Karpas-422 (cell line): ENCODE data around the gene LRP10. TPM values are rescaled to one million over a fixed set of nuclear protein-coding genes. Genes with fewer than 3 reads are reported as not detected.

Source experiments
- DNase-seq: peaks from one replicate; pipeline ENCODE4 v3.0.0-alpha.2; 2015
- H2AFZ ChIP-seq: fragments of 200-600 bp; sonication (generic); 2 replicates; pipeline ENCODE4 v1.6.1; 2014; ENCODE audit warnings: antibody characterized with exemption, low read length, mixed read lengths
- H3K27ac ChIP-seq: fragments of 200-600 bp; sonication (generic); 2 replicates; pipeline ENCODE4 v1.5.1; 2014; ENCODE audit warnings: mild to moderate bottlenecking, low read length, moderate library complexity
- H3K27me3 ChIP-seq: fragments of 200-600 bp; sonication (generic); 2 replicates; pipeline ENCODE4 v1.6.1; 2014; ENCODE audit warnings: low read length, mixed read lengths
- H3K36me3 ChIP-seq: fragments of 200-600 bp; sonication (generic); 2 replicates; pipeline ENCODE4 v1.6.1; 2014; ENCODE audit warnings: low read length, mixed read lengths; ENCODE audit not compliant: insufficient read depth
- H3K4me1 ChIP-seq: fragments of 200-600 bp; sonication (generic); 2 replicates; pipeline ENCODE4 v1.6.1; 2014; ENCODE audit warnings: mild to moderate bottlenecking, low read length, mixed read lengths
- H3K4me2 ChIP-seq: fragments of 200-600 bp; sonication (generic); 2 replicates; pipeline ENCODE4 v1.6.1; 2014; ENCODE audit warnings: low read length, low read depth, mild to moderate bottlenecking; ENCODE audit not compliant: poor library complexity, severe bottlenecking
- H3K4me3 ChIP-seq: fragments of 200-600 bp; sonication (generic); 2 replicates; pipeline ENCODE4 v1.5.1; 2014; ENCODE audit warnings: mild to moderate bottlenecking, antibody characterized with exemption, low read length, mixed read lengths
- H3K79me2 ChIP-seq: fragments of 200-600 bp; sonication (generic); 2 replicates; pipeline ENCODE4 v1.6.1; 2014; ENCODE audit warnings: mild to moderate bottlenecking, low read length, mixed read lengths
- H3K9ac ChIP-seq: fragments of 200-600 bp; sonication (generic); 2 replicates; pipeline ENCODE4 v1.6.0; 2014; ENCODE audit warnings: low read length
- H3K9me2 ChIP-seq: fragments of 200-600 bp; sonication (generic), shearing (Covaris generic); replicated peaks from 2 replicates; pipeline ENCODE4 v1.6.0; 2014; ENCODE audit warnings: mild to moderate bottlenecking, low read length, moderate library complexity; ENCODE audit not compliant: insufficient read depth
- H3K9me3 ChIP-seq: fragments of 300-700, 200-600 bp; sonication (generic); 2 replicates; pipeline ENCODE4 v1.6.1; 2014; ENCODE audit warnings: low read length, mixed read lengths
- H4K20me1 ChIP-seq: fragments of 200-600 bp; sonication (generic); 2 replicates; pipeline ENCODE4 v1.6.1; 2014; ENCODE audit warnings: mild to moderate bottlenecking, antibody characterized with exemption, low read length, low read depth; ENCODE audit not compliant: insufficient read depth
- total RNA-seq: library from RNA; depleted of rRNA; stranded (reverse); fragments of >200 nt; shearing (Covaris generic); gene quantifications from 2 replicates; pipeline ENCODE4 v1.2.3, GENCODE V29; 2014; ENCODE audit warnings: low replicate concordance

Gene LRP10
- total RNA-seq, 1 experiment from 2014 or later, result 43.1 TPM

- DNase-seq, result no peak
- Histone ChIP-seq H3K9me3 (no peaks in the 10 kb centered on the region), H3K4me3 (no peak overlapping the region), H3K4me1 (peaks cover 45% of the 10 kb centered on the region), H4K20me1 (peaks cover 15% of the 10 kb centered on the region; the same call in 1 of the 2 replicates), H3K27ac (no peak overlapping the region), H3K36me3 (peaks cover 5% of the 10 kb centered on the region; the same call in 1 of the 2 replicates), H2AFZ (no peak overlapping the region), H3K4me2 (no peak overlapping the region), H3K9me2 (no peaks in the 10 kb centered on the region), H3K79me2 (no peaks in the 10 kb centered on the region), H3K9ac (no peak overlapping the region), H3K27me3 (peaks cover 4% of the 10 kb centered on the region; the same call in 1 of the 2 replicates)
Observed at GRCh38 chr14:22882064-22882463, 10.5 kb downstream of the LRP10 start.

DNA sequence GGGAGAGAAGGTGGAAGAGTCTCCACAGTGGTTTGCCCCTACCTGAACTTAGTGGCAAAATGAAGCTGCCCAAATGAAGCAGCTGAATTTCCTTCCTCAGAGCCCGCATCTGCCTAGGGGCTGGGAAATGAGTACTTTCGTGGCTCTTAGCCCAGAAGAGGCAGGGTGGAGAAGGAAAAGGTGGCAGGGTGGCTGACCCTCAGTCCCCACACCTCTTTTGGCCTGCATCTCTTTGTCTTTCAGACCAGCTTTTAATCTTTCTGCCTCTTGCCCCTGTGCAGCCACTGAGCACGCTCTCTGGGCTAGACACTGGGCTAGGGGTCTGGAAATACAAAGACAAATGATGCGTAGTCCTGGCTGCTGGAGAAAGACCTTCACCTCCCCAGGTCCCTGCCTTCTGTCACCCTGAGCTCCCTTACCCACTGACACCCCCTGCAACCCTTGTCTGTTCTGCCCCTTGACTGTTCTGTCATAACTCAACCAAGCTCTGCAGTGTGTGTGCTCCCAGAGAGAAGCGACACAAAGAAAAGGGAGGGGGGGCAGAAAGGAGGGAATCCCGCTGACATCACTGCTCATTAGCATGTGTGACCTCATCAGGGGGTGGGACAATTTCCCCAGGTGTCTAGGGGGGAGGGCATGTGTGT, 11.1 kb downstream of the LRP10 start:
- H3K4me2 ChIP-seq, result no peak overlapping the region
- H3K4me3 ChIP-seq, result no peak overlapping the region
- no peaks in the 10 kb centered on the region for H3K79me2 ChIP-seq
- H3K27ac ChIP-seq, result no peak overlapping the region
- H3K9me2 ChIP-seq, result no peaks in the 10 kb centered on the region
- DNase-seq, result peak; percentile 79
- peaks cover 5% of the 10 kb centered on the region; the same call in 1 of the 2 replicates for H3K36me3 ChIP-seq
- H3K9ac ChIP-seq, result peak overlapping the region; percentile 10; the same call in 1 of the 2 replicates
- H4K20me1 ChIP-seq, result peaks cover 15% of the 10 kb centered on the region; the same call in 1 of the 2 replicates
- no peak overlapping the region for H2AFZ ChIP-seq
- no peaks in the 10 kb centered on the region for H3K9me3 ChIP-seq
- peaks cover 51% of the 10 kb centered on the region for H3K4me1 ChIP-seq
- H3K27me3 ChIP-seq, result peaks cover 4% of the 10 kb centered on the region; the same call in 1 of the 2 replicates

GRCh38 chr14:22883173-22883976, 11.8 kb downstream of the LRP10 start, which contains the start of gene REM2:
Gene REM2, plus strand, starts transcription at chr14:22883222. Its CDS starts 66 bp downstream, at chr14:22883288.
- H3K4me1 ChIP-seq, result peaks cover 58% of the 10 kb centered on the region
- H3K9me2 ChIP-seq, result no peaks in the 10 kb centered on the region
- no peak within 1 kb of the TSS for H2AFZ ChIP-seq
- peak within 1 kb of the TSS; percentile 26 for H3K4me2 ChIP-seq
- H3K36me3 ChIP-seq, result peaks cover 1% of the 10 kb centered on the region; the same call in 1 of the 2 replicates
- H3K4me3 ChIP-seq, result no peak within 1 kb of the TSS
- H3K27me3 ChIP-seq, result peaks cover 4% of the 10 kb centered on the region; the same call in 1 of the 2 replicates
- H3K79me2 ChIP-seq, result no peaks in the 10 kb centered on the region
- H4K20me1 ChIP-seq, result peaks cover 15% of the 10 kb centered on the region; the same call in 1 of the 2 replicates
- no peak within 1 kb of the TSS for H3K27ac ChIP-seq
- no peaks in the 10 kb centered on the region for H3K9me3 ChIP-seq
- no peak for DNase-seq
- peak within 1 kb of the TSS; percentile 10; the same call in 1 of the 2 replicates for H3K9ac ChIP-seq

- Histone ChIP-seq H3K4me1 (peaks cover 66% of the 10 kb centered on the region), H3K4me3 (no peak overlapping the region), H3K79me2 (no peaks in the 10 kb centered on the region), H2AFZ (no peak overlapping the region), H3K36me3 (no peaks in the 10 kb centered on the region), H3K27me3 (peaks cover 4% of the 10 kb centered on the region; the same call in 1 of the 2 replicates), H3K4me2 (no peak overlapping the region), H3K27ac (no peak overlapping the region), H3K9me2 (no peaks in the 10 kb centered on the region), H4K20me1 (peaks cover 15% of the 10 kb centered on the region; the same call in 1 of the 2 replicates), H3K9me3 (no peaks in the 10 kb centered on the region), H3K9ac (no peak overlapping the region)
- DNase-seq, result no peak
Observed at GRCh38 chr14:22884076-22884737, 12.7 kb downstream of the LRP10 start.

GRCh38 chr14:22884738-22885523, 13.4 kb downstream of the LRP10 start:
- H3K27ac ChIP-seq, result no peak overlapping the region
- no peak for DNase-seq
- no peak overlapping the region for H3K9ac ChIP-seq
- no peaks in the 10 kb centered on the region for H3K79me2 ChIP-seq
- H2AFZ ChIP-seq, result no peak overlapping the region
- H4K20me1 ChIP-seq, result peaks cover 15% of the 10 kb centered on the region; the same call in 1 of the 2 replicates
- no peaks in the 10 kb centered on the region for H3K9me2 ChIP-seq
- no peaks in the 10 kb centered on the region for H3K9me3 ChIP-seq
- peaks cover 72% of the 10 kb centered on the region for H3K4me1 ChIP-seq
- no peak overlapping the region for H3K4me2 ChIP-seq
- peaks cover 4% of the 10 kb centered on the region; the same call in 1 of the 2 replicates for H3K27me3 ChIP-seq
- H3K4me3 ChIP-seq, result no peak overlapping the region
- H3K36me3 ChIP-seq, result no peaks in the 10 kb centered on the region

DNA sequence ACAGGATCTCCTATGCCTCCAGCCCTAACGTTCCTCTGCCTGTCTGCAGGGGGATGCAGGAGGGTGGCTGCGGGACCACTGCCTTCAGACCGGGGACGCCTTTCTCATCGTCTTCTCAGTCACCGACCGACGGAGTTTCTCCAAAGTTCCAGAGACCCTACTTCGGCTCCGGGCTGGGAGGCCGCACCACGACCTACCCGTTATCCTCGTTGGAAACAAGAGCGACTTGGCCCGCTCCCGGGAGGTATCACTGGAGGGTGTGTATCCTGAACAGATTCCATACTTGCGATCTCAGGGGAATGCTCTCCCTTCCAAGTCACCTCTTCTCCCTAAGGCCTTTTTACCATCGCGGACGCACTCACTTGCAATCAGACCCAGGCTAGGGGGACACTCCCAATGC, 14.4 kb downstream of the LRP10 start:
- H3K4me1 ChIP-seq, result peaks cover 80% of the 10 kb centered on the region
- H3K27ac ChIP-seq, result no peak overlapping the region
- H3K9ac ChIP-seq, result peak overlapping the region; percentile 68
- H3K4me2 ChIP-seq, result peak overlapping the region; percentile 88
- H2AFZ ChIP-seq, result 0 out of 2 replicates have a peak overlapping the region, but pooled peaks have one; percentile 72
- no peaks in the 10 kb centered on the region for H3K36me3 ChIP-seq
- H3K9me3 ChIP-seq, result no peaks in the 10 kb centered on the region
- H3K9me2 ChIP-seq, result no peaks in the 10 kb centered on the region
- DNase-seq, result no peak
- H3K79me2 ChIP-seq, result no peaks in the 10 kb centered on the region
- H4K20me1 ChIP-seq, result peaks cover 15% of the 10 kb centered on the region; the same call in 1 of the 2 replicates
- peaks cover 4% of the 10 kb centered on the region; the same call in 1 of the 2 replicates for H3K27me3 ChIP-seq
- H3K4me3 ChIP-seq, result peak overlapping the region; percentile 65

GRCh38 chr14:22886500-22887259, 15.1 kb downstream of the LRP10 start:
- Histone ChIP-seq H4K20me1 (peaks cover 15% of the 10 kb centered on the region; the same call in 1 of the 2 replicates), H3K9me3 (no peaks in the 10 kb centered on the region), H2AFZ (peak overlapping the region; percentile 72), H3K79me2 (no peaks in the 10 kb centered on the region), H3K27me3 (peaks cover 4% of the 10 kb centered on the region; the same call in 1 of the 2 replicates), H3K9ac (peak overlapping the region; percentile 68), H3K4me1 (peaks cover 80% of the 10 kb centered on the region), H3K9me2 (no peaks in the 10 kb centered on the region), H3K36me3 (no peaks in the 10 kb centered on the region), H3K27ac (peak overlapping the region; percentile 95), H3K4me2 (peak overlapping the region; percentile 88), H3K4me3 (peak overlapping the region; percentile 65)
- peak; percentile 94 for DNase-seq
